A673 (cell line): Measurements from ENCODE around the gene DUOXA2.

Source experiments
- CTCF ChIP-seq: fragments of 300-800, 200-600 bp; sonication (generic); conservative IDR thresholded peaks from 2 replicates; pipeline ENCODE4 v1.5.1; 2017; ENCODE audit warnings: low read depth, mild to moderate bottlenecking, antibody characterized with exemption, low read length, moderate library complexity, mixed read lengths
- EZH2 ChIP-seq: fragments of 200-600 bp; sonication (generic); IDR thresholded peaks from 2 replicates; pipeline ENCODE4 v1.6.1; 2017; ENCODE audit warnings: borderline replicate concordance, low read depth, mild to moderate bottlenecking, mixed read lengths, antibody characterized with exemption, low read length; ENCODE audit not compliant: poor library complexity, severe bottlenecking

- TF ChIP-seq CTCF (no peak), EZH2 (no peak)
These were observed 21.1 kb upstream of the DUOXA2 start for GRCh38 chr15:45093013-45093412.
